Left ventricle myocardium superior (tissue), 1 donor: ENCODE measurements around the gene GTF3C5. TPM values are rescaled to one million over a fixed set of nuclear protein-coding genes. Genes with fewer than 3 reads are reported as not detected.

Source experiments
- ATAC-seq: fragments of 200-7000 bp; cut with Tn5 transposase; one replicate; pipeline ENCODE4 v1.9.1; 2020; ENCODE audit warnings: mild to moderate bottlenecking, moderate library complexity
- DNase-seq: peaks from one replicate; pipeline ENCODE4 v3.0.0-alpha.2; 2020
- intact Hi-C: fragments of 100-400 bp; cut with micrococcal nuclease; formaldehyde crosslinking; loops from one replicate; pipeline ENCODE4 v1.11.0; 2022
- microRNA-seq: library from miRNA; unstranded; fragments of <30 nt; microRNA quantifications from one replicate; pipeline ENCODE4 v1.2.0, GENCODE V29; 2020; ENCODE audit warnings: borderline number of aligned reads
- total RNA-seq: library from RNA; stranded (reverse); fragmentation: NEBNext Ultra II Directional; extraction: Animal tissue kit (Norgen Biotek cat#: 25700); gene quantifications from one replicate; pipeline ENCODE4 v1.2.1, GENCODE V29; 2021
- donor health status: DM: no; HTN: yes; CAD: no; lungs with severe emphysema.

The GTF3C5 gene
- total RNA-seq, 1 donor from 2014 or later: 60.8 TPM

DNA sequence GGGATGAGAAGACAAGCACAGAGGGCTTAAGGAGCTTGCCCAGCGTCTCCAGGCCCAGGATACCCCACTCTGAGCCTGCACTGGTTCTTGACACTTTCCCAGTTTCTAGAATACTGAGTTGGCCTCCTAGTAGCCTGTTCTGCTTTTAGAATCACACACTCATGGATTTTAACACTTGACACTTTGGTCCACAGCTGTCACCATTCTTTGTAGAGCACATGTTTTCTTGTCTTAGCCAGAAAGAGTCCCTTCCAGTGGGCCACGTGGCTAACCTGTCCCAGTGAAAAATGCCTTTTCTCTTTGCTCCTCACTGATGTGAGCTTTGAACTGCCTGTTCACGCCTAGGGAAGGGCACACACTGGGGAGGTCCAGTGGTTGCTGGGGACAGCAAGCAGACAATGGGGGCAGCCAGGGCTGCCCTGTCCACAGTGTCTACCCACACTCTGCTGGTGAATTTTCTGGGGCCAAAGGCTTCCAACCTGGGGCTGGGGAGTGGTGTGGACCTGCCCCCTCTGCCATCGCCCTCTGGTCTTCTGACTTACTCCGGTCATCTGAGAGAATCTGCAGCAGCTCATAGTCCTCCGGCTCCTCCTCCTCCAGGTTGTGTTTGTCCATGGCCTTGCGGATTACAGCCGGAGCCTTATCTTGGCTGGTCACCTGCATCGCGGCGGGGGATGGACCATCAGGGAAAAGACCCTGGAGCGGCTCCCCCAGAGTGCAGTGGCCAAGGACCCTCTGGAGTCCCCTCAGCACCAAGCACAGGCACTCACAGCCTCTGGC lies 69.1 kb downstream of the GTF3C5 start:
- intact Hi-C loops: no loop called here
- ATAC-seq (no peak), DNase-seq (no peak)

DNA sequence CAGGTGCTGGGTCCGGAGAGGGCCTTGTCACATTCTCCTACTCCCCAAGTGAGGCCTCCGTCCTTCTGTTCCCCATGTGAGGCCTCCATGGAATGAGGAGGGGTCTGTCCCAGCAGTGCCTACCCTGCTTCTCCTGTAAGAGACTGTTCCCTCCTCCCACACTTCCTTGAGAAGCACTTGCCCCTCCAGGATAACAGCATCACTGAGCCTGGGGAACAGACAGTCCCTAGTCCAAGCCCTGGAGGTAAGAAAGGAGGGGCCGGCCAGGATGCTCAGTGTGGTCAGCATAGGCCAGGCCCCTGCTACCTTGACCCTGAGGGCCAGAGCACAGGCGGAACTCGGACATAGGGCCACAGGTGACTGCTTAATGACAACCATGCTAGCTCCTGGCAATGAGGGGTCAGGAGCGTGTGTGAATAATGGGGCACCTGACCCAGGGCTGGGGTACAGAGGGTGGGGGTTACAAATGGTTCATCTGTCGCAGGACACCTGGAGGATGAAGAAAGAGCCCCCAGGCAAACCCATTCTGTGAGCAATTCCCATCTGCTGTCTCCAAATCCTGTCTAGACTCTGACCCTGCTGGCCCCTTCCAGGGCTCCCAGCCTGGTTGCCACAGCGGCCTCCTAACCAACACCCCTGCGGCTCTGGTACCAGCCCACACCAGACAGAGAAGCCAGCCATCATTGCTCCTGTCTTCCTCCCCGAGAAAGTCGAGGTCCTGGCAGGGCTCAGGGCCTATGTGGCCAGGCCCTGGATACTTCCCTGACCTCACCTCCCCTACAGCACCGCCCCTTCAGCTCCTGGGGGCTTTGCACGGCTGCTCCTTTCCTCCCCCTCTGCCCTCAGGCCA lies 69.9 kb downstream of the GTF3C5 start:
- ATAC-seq (no peak), DNase-seq (no peak)
- intact Hi-C loops: no loop called here

- DNase-seq: no peak
- intact Hi-C loops: no loop called here
These were observed 70.8 kb downstream of the GTF3C5 start for GRCh38 chr9:133101356-133102189.

GRCh38 chr9:133102190-133103021 lies 71.6 kb downstream of the GTF3C5 start:
- no peak for DNase-seq
- ATAC-seq: no peak
- intact Hi-C loops: no loop called here

More at GRCh38 chr9:133101356-133102189, 70.8 kb downstream of the GTF3C5 start:
- ATAC-seq: no peak

DNA sequence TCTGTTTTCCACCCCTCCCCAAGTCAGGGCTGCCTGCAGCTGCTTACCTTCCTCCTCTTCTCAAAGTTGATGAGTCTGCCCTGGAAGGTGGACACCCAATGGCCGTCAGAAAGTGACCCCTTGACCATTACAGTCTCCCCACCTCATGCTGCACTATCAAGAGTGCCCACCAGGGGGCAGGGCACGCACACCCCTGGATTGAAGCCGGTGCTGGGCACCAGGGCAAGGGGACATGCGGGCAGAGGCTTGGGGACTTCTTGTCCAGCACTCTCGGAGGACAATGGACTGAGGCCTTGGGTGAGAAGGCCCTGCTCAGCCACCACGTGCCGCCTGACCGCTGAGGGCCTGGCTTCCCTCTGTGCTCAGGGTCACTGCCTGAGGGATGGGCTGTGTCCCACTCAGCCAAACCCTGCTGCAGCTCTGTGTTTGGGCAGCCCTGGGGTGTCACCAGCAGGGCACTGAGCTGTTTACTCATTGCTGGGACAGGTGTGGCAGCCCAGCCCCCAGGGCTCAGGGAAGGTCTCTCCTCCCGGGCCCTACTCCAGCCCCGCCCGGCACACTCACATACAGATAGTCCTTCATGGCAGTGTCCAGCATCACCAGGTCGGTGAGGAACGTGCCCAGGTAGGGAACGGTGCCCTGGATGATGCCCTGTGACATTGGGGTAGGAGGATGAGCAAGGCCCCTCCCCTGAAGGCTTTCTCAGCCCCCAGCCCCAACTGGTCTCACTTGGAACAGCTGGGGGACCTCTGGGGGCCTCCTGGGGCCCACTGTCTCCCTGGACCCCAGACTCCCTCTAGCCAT lies 72.6 kb downstream of the GTF3C5 start:
- intact Hi-C loops: no loop called here
- DNase-seq (peak; percentile 83), ATAC-seq (peak; percentile 73)

DNA sequence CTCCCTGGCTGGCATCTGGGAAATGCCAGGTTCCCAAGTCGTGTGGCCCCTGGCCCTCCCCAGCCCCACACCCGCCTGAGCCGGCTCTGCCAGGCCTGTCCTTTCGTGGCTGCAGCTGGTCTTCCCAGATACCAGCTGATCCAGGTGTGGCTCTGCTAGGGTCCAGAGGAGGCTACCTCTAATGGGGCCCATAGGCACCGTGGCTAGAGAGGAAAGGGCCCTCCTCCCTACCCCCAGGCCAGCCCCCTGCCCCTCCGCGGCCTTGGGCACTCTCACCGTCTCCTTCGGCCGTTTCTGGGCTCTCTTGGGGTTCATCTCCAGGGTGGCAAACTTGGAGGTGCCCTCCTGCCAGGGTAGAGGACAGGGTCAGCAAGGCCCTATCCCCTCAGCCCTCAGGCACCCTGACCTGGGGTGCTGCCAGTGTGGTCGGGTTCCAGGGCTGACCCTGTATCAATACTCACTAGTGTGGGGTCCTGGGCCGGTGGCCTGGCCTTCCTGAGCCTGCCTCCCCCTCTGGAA lies 73.2 kb downstream of the GTF3C5 start:
- intact Hi-C loops: loop anchor here (2.0 kb wide), 1 partner anchor 43 kb away; no protein-coding TSS in a partner anchor
- DNase-seq (no peak), ATAC-seq (no peak)

DNA sequence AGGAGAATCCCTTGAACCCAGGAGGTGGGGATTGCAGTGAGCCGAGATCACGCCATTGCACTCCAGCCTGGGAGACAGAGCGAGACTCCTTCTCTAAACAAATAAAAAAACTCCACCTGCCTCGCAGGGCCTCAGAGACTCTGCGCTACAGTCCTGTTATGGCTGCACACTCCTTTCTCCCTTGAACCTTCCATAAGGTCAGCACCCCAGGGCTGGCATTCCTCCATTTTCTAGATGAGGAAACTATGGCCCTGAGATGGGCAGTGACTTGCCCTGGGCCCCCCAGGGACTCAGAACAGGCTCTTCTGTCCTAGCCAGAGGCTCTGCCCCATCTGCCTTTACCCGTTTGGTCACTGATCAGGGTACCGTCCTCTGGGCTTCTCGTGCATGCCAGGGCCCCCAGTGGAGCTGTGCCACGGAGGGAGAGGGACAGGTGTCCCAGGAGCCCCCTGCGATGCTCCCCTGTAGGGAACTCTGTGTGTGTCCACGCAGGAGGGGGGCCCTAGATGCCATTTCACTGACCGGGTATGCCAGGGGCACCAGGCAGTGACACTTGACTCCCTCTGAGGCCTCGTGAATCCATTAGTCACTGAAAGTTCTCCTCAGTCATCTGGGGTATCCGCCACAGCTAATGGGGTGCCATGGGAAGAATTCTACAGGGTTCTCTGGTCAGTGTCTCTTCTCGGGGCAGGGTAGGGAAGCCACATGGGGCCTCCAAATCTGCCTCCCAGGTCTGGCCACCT lies 74.1 kb downstream of the GTF3C5 start:
- DNase-seq (no peak), ATAC-seq (no peak)
- intact Hi-C loops: loop anchor here (2.0 kb wide), 1 partner anchor 42 kb away; no protein-coding TSS in a partner anchor

- DNase-seq: no peak
These were observed 74.6 kb downstream of the GTF3C5 start for GRCh38 chr9:133105461-133105770.

GRCh38 chr9:133106511-133107244 lies 75.9 kb downstream of the GTF3C5 start:
- DNase-seq: no peak
- no peak for ATAC-seq
- intact Hi-C loops: no loop called here

More at GRCh38 chr9:133105461-133105770, 74.6 kb downstream of the GTF3C5 start:
- ATAC-seq: no peak
- intact Hi-C loops: loop anchor here (2.0 kb wide), 1 partner anchor 41 kb away; no protein-coding TSS in a partner anchor

DNA sequence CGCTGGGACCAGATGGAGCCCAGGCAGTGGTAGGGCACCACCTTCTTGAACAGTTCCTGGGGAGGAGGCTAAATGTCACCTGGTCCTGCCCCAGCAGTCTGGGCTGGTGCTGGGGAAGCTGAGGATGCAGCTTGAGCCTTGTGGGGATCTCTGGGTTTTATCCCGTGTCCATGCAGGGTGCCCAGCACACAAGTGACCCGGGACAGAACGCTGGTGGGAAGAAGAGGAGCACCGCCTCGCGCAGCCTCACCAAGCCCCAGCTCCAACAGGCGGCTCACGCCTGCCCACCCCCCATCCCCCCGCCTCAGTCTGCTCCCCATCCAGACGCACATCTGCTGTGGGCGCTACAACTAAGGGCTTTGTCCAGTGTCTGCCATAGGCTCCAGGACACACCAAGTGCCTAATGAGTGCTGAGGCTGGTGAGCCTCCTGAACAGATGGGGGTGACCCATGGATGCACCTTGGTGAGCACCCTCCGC lies 76.5 kb downstream of the GTF3C5 start:
- intact Hi-C loops: no loop called here
- ATAC-seq: no peak
- no peak for DNase-seq

Small RNAs within 50 kb of the gene (microRNA-seq; reads per million reads assigned to microRNA genes)
- not detected for gene MIR6877

Other genes starting within 250 kb of the GTF3C5 start
- 0.42 TPM for gene AK8, start 152.7 kb upstream of the GTF3C5 start, total RNA-seq
- gene SPACA9, start 152.1 kb upstream of the GTF3C5 start, total RNA-seq: 4.4 TPM
- gene TSC1, start 86.4 kb upstream of the GTF3C5 start, total RNA-seq: 54.4 TPM
- 0.25 TPM for gene GFI1B, start 52.3 kb upstream of the GTF3C5 start, total RNA-seq
- gene CEL, start 31.0 kb downstream of the GTF3C5 start, total RNA-seq: 7.2 TPM
- gene RALGDS, start 90.2 kb downstream of the GTF3C5 start, total RNA-seq: 33.1 TPM
- 6.2 TPM for gene GBGT1, start 132.9 kb downstream of the GTF3C5 start, total RNA-seq
- not detected for gene OBP2B, start 178.3 kb downstream of the GTF3C5 start, total RNA-seq
- gene ABO, start 244.2 kb downstream of the GTF3C5 start, total RNA-seq: 1.7 TPM